A673 (cell line): ENCODE data around the gene VAV3.

Experiments
- EZH2 ChIP-seq: fragments of 200-600 bp; sonication (generic); IDR thresholded peaks from 2 replicates; pipeline ENCODE4 v1.6.1; 2017; ENCODE audit warnings: borderline replicate concordance, low read depth, mild to moderate bottlenecking, mixed read lengths, antibody characterized with exemption, low read length; ENCODE audit not compliant: poor library complexity, severe bottlenecking
- TF ChIP-seq, protein P1 (sequence below): fragments of 300-800, 200-600 bp; sonication (generic); conservative IDR thresholded peaks from 2 replicates; pipeline ENCODE4 v1.5.1; 2017; ENCODE audit warnings: low read depth, mild to moderate bottlenecking, antibody characterized with exemption, low read length, moderate library complexity, mixed read lengths

DNA sequence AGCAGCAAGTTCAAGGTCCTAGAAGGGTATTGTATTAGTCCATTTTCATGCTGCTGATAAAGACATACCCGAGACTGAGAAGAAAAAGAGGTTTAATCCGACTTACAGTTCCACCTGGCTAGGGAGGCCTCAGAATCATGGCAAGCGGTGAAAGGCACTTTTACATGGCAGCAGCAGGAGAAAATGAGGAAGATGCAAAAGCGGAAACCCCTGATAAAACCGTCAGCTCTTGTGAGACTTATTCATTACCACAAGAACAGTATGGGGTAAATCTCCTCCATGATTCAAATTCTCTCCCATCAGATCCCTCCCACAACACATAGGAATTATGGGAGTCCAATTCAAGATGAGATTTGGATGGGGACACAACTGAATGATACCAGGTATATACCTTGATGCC is 414.6 kb downstream of the VAV3 start:
- TF ChIP-seq, protein P1, sequence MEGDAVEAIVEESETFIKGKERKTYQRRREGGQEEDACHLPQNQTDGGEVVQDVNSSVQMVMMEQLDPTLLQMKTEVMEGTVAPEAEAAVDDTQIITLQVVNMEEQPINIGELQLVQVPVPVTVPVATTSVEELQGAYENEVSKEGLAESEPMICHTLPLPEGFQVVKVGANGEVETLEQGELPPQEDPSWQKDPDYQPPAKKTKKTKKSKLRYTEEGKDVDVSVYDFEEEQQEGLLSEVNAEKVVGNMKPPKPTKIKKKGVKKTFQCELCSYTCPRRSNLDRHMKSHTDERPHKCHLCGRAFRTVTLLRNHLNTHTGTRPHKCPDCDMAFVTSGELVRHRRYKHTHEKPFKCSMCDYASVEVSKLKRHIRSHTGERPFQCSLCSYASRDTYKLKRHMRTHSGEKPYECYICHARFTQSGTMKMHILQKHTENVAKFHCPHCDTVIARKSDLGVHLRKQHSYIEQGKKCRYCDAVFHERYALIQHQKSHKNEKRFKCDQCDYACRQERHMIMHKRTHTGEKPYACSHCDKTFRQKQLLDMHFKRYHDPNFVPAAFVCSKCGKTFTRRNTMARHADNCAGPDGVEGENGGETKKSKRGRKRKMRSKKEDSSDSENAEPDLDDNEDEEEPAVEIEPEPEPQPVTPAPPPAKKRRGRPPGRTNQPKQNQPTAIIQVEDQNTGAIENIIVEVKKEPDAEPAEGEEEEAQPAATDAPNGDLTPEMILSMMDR, result no peak
- TF ChIP-seq EZH2, result no peak
